Erythroblast (primary cell): Measurements from ENCODE around the gene FBXO8.

Source experiments
- DNase-seq, 2 experiments: peaks; one replicate each; lab custom pipeline; 2025; lab: John Stamatoyannopoulos, UW
- GATA1 ChIP-seq: IDR thresholded peaks from 2 replicates; pipeline ENCODE4 v1.6.1; 2011; ENCODE audit warnings: low read depth, mild to moderate bottlenecking, control low read depth, low read length, moderate library complexity
- POLR2A ChIP-seq: IDR thresholded peaks from 2 replicates; pipeline ENCODE4 v1.6.1; 2011; ENCODE audit warnings: mild to moderate bottlenecking, low read length

Gene FBXO8

DNA sequence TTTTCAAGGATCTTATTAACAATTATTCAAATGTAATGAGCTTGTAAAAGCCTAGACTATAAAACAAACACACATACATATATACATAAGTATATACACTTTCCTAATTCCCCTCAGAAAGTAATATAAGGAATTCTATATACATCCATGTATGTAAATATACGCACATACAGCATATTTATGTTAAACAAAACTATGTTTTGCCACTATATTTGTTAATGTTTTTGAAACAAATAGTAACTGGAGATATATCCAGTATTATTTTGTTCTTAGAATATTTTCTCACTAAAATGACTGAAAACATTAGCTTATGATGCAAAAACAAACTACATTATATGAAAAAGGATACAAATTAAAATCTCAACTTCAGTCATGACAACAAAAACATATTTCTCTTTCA, 85.1 kb downstream of the FBXO8 start:
- TF ChIP-seq GATA1 (no peak), POLR2A (no peak)

DNA sequence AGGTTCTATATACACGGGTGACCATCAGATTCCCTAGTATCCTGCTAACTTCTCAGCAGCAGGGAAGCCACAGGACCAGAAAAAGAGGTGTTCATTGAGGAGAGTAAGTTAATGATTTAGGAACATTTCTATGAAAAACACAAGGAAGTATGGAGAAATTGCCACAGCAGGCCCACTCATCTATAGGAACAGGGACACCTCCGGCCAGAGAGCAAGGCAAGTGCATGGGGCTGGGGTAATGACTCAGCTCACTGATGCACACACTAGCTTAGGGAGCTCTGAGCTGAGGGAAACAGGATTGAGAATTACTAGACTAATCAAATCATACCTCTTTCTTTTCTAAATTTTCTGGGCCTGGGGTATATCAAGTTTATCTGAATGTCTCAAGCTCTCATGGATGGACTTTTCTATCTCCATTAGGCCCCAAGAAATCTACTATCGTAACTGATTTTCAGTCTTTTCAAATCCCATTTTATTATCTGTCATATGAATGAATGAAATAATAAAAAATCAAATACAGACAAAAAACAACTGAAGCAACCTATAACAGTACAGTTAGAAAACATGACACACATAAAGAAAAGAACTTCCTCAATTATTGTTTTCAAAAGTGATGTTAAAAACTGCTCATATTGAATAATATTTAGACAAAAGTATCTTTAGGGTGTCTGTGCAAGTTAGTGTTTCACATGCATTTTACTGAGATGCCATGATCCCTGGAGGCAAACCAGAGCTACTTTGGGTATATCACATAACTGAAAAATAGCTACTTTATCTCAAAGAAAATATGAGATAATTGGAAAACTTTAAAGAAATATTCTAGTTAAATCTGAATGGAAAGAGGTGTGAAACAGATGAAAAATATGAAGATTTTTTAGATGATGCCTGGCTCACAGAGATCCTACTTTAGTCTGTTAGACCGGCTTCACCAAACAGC, 89.8 kb downstream of the FBXO8 start:
- no peak for DNase-seq
- TF ChIP-seq GATA1 (no peak), POLR2A (no peak)

More for the DNA sequence above, 85.1 kb downstream of the FBXO8 start:
- DNase-seq = no peak

DNA sequence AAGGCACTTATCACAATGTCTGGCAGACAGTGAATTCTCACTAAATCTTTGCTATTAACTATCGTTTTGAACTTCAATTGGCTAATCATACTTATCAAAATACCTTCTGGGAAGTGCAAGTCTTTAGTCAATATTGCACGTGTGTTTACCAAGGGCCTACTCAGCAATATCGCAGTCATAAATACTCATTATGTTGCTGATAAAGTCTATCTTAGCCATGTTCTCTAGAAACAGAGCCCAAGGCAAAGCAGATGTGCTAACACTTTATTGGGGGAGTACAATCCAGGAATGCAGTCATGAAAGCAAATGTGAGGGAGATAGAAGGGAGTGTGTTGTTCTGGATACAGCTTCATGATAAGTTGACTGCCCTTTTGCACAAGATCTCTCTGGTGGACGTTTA, 90.5 kb downstream of the FBXO8 start:
- TF ChIP-seq POLR2A (no peak), GATA1 (no peak)
- DNase-seq = no peak

DNA sequence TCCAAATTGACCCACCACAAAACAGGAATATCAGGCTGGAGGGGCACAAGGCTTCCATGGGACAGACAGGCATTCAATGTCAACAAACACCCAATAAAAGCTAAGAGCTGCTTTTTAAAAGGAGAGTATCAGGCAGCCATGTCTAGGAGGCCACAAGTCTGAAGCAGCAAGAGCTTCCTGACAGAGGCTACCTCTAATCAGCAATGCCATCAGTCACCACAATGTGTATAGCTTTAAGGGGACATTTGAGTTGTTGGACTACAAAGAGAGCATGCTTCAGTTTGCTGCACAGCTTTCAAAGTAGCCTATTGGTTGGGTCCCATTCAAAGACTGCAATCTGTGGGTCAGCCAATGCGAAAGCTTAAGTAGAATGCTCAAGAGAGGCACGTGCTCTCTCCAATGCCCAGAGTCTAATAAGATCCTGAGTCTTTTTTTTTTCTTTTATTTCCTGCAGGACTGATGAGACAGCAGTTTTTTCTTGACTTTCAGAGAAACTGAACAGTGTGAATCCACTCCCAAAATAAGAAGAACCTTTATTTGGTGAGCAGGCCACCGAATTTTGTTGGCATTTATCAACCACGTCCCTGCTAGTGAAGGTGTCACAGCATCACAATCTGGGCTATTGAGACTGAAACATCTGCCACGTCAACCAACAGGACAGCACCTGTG, 92.5 kb downstream of the FBXO8 start:
- DNase-seq = no peak
- TF ChIP-seq POLR2A = no peak
- no peak for TF ChIP-seq GATA1

DNA sequence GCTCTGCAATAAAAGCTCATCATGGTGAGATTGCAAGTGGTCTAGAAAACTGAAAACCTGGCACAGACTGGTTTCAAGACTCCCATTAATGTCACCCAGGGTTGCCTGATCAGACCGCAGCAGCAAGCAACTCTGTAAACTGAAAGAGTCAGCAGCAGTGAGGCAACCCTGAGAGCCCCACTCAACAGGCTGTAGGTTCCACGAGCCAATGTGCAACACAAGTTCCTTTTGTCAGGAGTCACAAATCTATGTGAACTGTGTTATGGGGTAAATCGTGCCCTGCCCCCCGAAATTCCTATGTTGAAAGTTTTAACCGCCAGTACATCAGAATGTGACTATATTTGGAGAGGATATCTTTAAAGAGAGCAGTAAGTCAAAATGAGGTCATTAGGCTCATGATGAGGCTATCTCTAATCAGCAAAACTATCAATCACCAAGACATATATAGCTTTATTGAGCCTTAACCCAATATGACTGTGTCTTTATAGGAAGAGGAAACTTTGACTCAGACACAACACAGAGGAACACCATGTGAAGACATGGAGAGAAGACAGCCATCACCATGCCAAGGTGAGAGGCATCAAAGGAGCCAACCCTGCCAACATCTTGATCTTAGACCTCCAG, 94.0 kb downstream of the FBXO8 start:
- TF ChIP-seq GATA1 (no peak), POLR2A (no peak)
- DNase-seq = no peak
